ENCODE results near the gene TLE5. TPM values are rescaled to one million over a fixed set of nuclear protein-coding genes. Genes with fewer than 3 reads are reported as not detected.

TLE5 gene
- total and polyA plus RNA-seq, 9 of the 15 experiments (the other 6 are each of a cell fraction or from before 2014, with no cell fraction given) = 2.0 to 347 (median 235) TPM

GRCh38 chr19:3047496-3048189 is 14.7 kb downstream of the TLE5 start (continued):
- TF ChIP-seq ZFP91 (CRISPR knock-in tag; IDR thresholded peaks at IDR 0.05) (no peak), SP2 (IDR thresholded peaks at IDR 0.05; ENCODE audit: extremely low read depth, low read depth, low read length, poor library complexity, severe bottlenecking) (no peak), ZNF140 (CRISPR knock-in tag; IDR thresholded peaks at IDR 0.05) (no peak), USF2 (CRISPR knock-in tag; IDR thresholded peaks at IDR 0.05) (no peak), ZNF146 (CRISPR knock-in tag; IDR thresholded peaks at IDR 0.05; ENCODE audit: unreplicated experiment) (no peak), PPARD (CRISPR knock-in tag; IDR thresholded peaks at IDR 0.05) (no peak), ZKSCAN8 (CRISPR knock-in tag; IDR thresholded peaks at IDR 0.05) (no peak), MEF2A (IDR thresholded peaks at IDR 0.05; ENCODE audit: control insufficient read depth, low read depth, low read length) (peak; percentile 45; the same call in 1 of the 2 replicates), MCM2 (IDR thresholded peaks at IDR 0.05; ENCODE audit: low read depth) (no peak), ZNF354B (CRISPR knock-in tag; IDR thresholded peaks at IDR 0.05) (no peak), NFYB (IDR thresholded peaks at IDR 0.05; ENCODE audit: extremely low read depth, insufficient read length) (no peak), ATF3 (IDR thresholded peaks at IDR 0.05) (peak; percentile 9; the same call in 1 of the 2 replicates), ATF3 (CRISPR knock-in tag; conservative IDR thresholded peaks at IDR 0.05) (no peak), ZBTB1 (CRISPR knock-in tag; IDR thresholded peaks at IDR 0.05; ENCODE audit: borderline replicate concordance, low read depth) (no peak), MYNN (IDR thresholded peaks at IDR 0.05) (peak; percentile 73; the same call in 1 of the 2 replicates), MYNN (CRISPR knock-in tag; IDR thresholded peaks at IDR 0.05) (no peak), TCFL5 (CRISPR knock-in tag; conservative IDR thresholded peaks at IDR 0.05) (no peak), KAT2B (IDR thresholded peaks at IDR 0.05; ENCODE audit: low read depth, low read length) (no peak)

All from K562 (cell line).